DOHH2 (cell line): ENCODE results near the gene UBASH3B.

ENCODE experiments used
- CTCF ChIP-seq: fragments of 200-600 bp; sonication (generic); IDR thresholded peaks from one replicate; pipeline ENCODE4 v1.5.1; 2014; ENCODE audit warnings: antibody characterized with exemption, mild to moderate bottlenecking, low read depth, low read length; ENCODE audit not compliant: poor library complexity, severe bottlenecking
- EZH2phosphoT487 ChIP-seq: fragments of 200-600 bp; sonication (generic); IDR thresholded peaks from 2 replicates; pipeline ENCODE4 v1.6.1; 2017; ENCODE audit warnings: borderline replicate concordance, mild to moderate bottlenecking, antibody characterized with exemption, low read length, moderate library complexity, mixed read lengths

GRCh38 chr11:122816761-122817520 is 161.4 kb downstream of the UBASH3B start:
- TF ChIP-seq CTCF = no peak
- no peak for TF ChIP-seq EZH2phosphoT487
